ENCODE measurements around the gene DPP7.

The DPP7 gene

GRCh38 chr9:137160054-137160425 lies 45.5 kb upstream of the DPP7 start:
- no peak overlapping the region for H3K4me3 ChIP-seq (ENCODE audit: low read depth, low read length)
- TF ChIP-seq CTCF (IDR thresholded peaks at IDR 0.05; ENCODE audit: low read depth, low read length) = no peak

- no peak overlapping the region for H3K4me3 ChIP-seq (ENCODE audit: low read depth, low read length)
- no peak for TF ChIP-seq CTCF (IDR thresholded peaks at IDR 0.05; ENCODE audit: low read depth, low read length)
Measured at GRCh38 chr9:137159105-137160053, 44.8 kb upstream of the DPP7 start.

GRCh38 chr9:137158625-137159024 lies 44.1 kb upstream of the DPP7 start:
- H3K4me3 ChIP-seq (ENCODE audit: low read depth, low read length) = no peak overlapping the region
- TF ChIP-seq CTCF (IDR thresholded peaks at IDR 0.05; ENCODE audit: low read depth, low read length) = no peak

GRCh38 chr9:137157618-137158415 lies 43.3 kb upstream of the DPP7 start:
- no peak for TF ChIP-seq CTCF (IDR thresholded peaks at IDR 0.05; ENCODE audit: low read depth, low read length)

GRCh38 chr9:137156567-137157375 lies 42.2 kb upstream of the DPP7 start:
- H3K4me3 ChIP-seq (ENCODE audit: low read depth, low read length) = no peak overlapping the region
- no peak for TF ChIP-seq CTCF (IDR thresholded peaks at IDR 0.05; ENCODE audit: low read depth, low read length)

More at GRCh38 chr9:137157618-137158415, 43.3 kb upstream of the DPP7 start:
- no peak overlapping the region for H3K4me3 ChIP-seq (ENCODE audit: low read depth, low read length)

GRCh38 chr9:137152844-137153405 lies 38.4 kb upstream of the DPP7 start:
- H3K4me3 ChIP-seq (ENCODE audit: low read depth, low read length) = no peak overlapping the region
- TF ChIP-seq CTCF (IDR thresholded peaks at IDR 0.05; ENCODE audit: low read depth, low read length) = no peak

Data from WI38 (cell line).